K562 (cell line): ENCODE data around the gene CELSR3. TPM values are rescaled to one million over a fixed set of nuclear protein-coding genes. Genes with fewer than 3 reads are reported as not detected.

Source experiments
- ATF1 ChIP-seq, 2 experiments: fragments of 450-650 bp in 1 of 2; IDR thresholded peaks; 2 replicates each; pipeline ENCODE4 v1.6.1; 2016; ENCODE audit warnings: missing compliant biosample characterization in 1 of 2, missing genetic modification characterization in 1 of 2
- BRCA1 ChIP-seq, 2 experiments: fragments of 450-650 bp in 1 of 2; sonication (generic) in 1 of 2; formaldehyde crosslinking in 1 of 2; IDR thresholded peaks; 2 replicates each; pipeline versions ENCODE4 v1.5.0 to v1.6.1; 2017 to 2020; ENCODE audit warnings: mild to moderate bottlenecking in 1 of 2, missing genetic modification reagents in 1 of 2
- CREM ChIP-seq: IDR thresholded peaks from 2 replicates; pipeline ENCODE4 v1.6.1; 2014; ENCODE audit warnings: antibody characterized with exemption, low read depth
- FOXK2 ChIP-seq, 2 experiments: fragments of 450-650 bp; IDR thresholded peaks in 1 of 2; conservative IDR thresholded peaks in 1 of 2; 2 replicates each; pipeline ENCODE4 v1.6.1; 2016; ENCODE audit warnings: low read depth in 2 of 2, mild to moderate bottlenecking in 1 of 2
- L3MBTL2 ChIP-seq: fragments of 450-650 bp; IDR thresholded peaks from 2 replicates; pipeline ENCODE4 v1.6.1; 2016; ENCODE audit warnings: mild to moderate bottlenecking, moderate library complexity
- NKRF ChIP-seq: fragments of 450-650 bp; IDR thresholded peaks from 2 replicates; pipeline ENCODE4 v1.6.1; 2016; ENCODE audit warnings: borderline replicate concordance
- RBBP5 ChIP-seq: fragments of 200-600 bp; sonication (generic); IDR thresholded peaks from 2 replicates; pipeline ENCODE4 v1.6.1; 2012; ENCODE audit warnings: borderline replicate concordance, mild to moderate bottlenecking, low read length, control low read depth, inconsistent platforms; ENCODE audit not compliant: insufficient read depth, poor library complexity, severe bottlenecking
- REST ChIP-seq, 2 experiments: fragments of 450-650 bp; formaldehyde crosslinking in 1 of 2; IDR thresholded peaks; 2 replicates each; pipeline versions ENCODE4 v1.4.0 to v1.6.1; 2014 to 2020; ENCODE audit warnings: mild to moderate bottlenecking in 2 of 2, borderline replicate concordance in 1 of 2, low read depth in 1 of 2
- SIN3A ChIP-seq, 2 experiments: fragments of 150-350 bp in 1 of 2; IDR thresholded peaks; 2 replicates each; pipeline ENCODE4 v1.6.1; 2011 to 2016; ENCODE audit warnings: borderline replicate concordance in 2 of 2, low read depth in 2 of 2, low read length in 2 of 2, mild to moderate bottlenecking in 2 of 2, moderate library complexity in 2 of 2; ENCODE audit not compliant: control insufficient read depth in 1 of 2
- SMC3 ChIP-seq: conservative IDR thresholded peaks from 2 replicates; pipeline ENCODE4 v1.6.1; 2011; ENCODE audit warnings: low read depth, low read length, improper control_type of control experiment; ENCODE audit not compliant: insufficient read depth
- STAT5A ChIP-seq: IDR thresholded peaks from 2 replicates; pipeline ENCODE4 v1.6.1; 2012; ENCODE audit warnings: low read length, inconsistent platforms, borderline replicate concordance
- TCF3 ChIP-seq: sonication (generic); formaldehyde crosslinking; IDR thresholded peaks from 2 replicates; pipeline ENCODE4 v1.4.0; 2020; ENCODE audit warnings: mild to moderate bottlenecking, missing genetic modification reagents
- ZNF511 ChIP-seq: sonication (generic); formaldehyde crosslinking; IDR thresholded peaks from 2 replicates; pipeline ENCODE4 v1.8.0; 2022; ENCODE audit warnings: mild to moderate bottlenecking, missing genetic modification reagents
- polyA plus RNA-seq, 8 experiments: library from polyadenylated mRNA; depleted of rRNA in 4 of 8; stranded (reverse) in 5 of 8; unstranded in 3 of 8; fragments of >200 nt; fragmentation: Nextera tagmentation in 2 of 8; fragmentation: Illumina TruSeq in 1 of 8; extraction: Ambion mirVana in 2 of 8; extraction: Trizol in 1 of 8; gene quantifications; 2 replicates each; pipeline versions ENCODE4 v1.2.1 to v1.2.3, GENCODE V29; 2011 to 2014; ENCODE audit warnings: inconsistent platforms in 1 of 8, missing spikeins in 1 of 8
- total RNA-seq, 7 experiments: library from RNA; depleted of rRNA in 6 of 7; stranded (reverse); fragments of >200 nt in 6 of 7; fragmentation: Illumina TruSeq in 2 of 7; extraction: Trizol in 2 of 7; gene quantifications; 2 replicates each; pipeline versions ENCODE4 v1.2.1 to v1.2.3, GENCODE V29; 2011 to 2021; ENCODE audit warnings: low replicate concordance in 1 of 7

Gene CELSR3
- total and polyA plus RNA-seq, 9 of the 15 experiments (the other 6 are each of a cell fraction or from before 2014, with no cell fraction given): 0.10 to 2.7 (median 0.76) TPM

GRCh38 chr3:48609088-48610005 is 53.3 kb downstream of the CELSR3 start, which contains the start of gene UQCRC1 (continued):
- peak; percentile 54; the same call in 1 of the 2 replicates for TF ChIP-seq REST (IDR thresholded peaks at IDR 0.05; ENCODE audit: borderline replicate concordance)
- TF ChIP-seq REST (CRISPR knock-in tag; IDR thresholded peaks at IDR 0.05; ENCODE audit: low read depth): 0 out of 2 replicates have a peak, but pooled peaks have one; percentile 19
- no peak for TF ChIP-seq ATF1 (CRISPR knock-in tag; IDR thresholded peaks at IDR 0.05)
- 0 out of 2 replicates have a peak, but pooled peaks have one; percentile 21 for TF ChIP-seq ATF1 (tag; IDR thresholded peaks at IDR 0.05)
- peak in 1 of 2 experiments; percentile 61; a peak in 1 of 4 replicates for TF ChIP-seq SIN3A (IDR thresholded peaks at IDR 0.05; ENCODE audit: borderline replicate concordance in 2 of 2, control insufficient read depth in 1 of 2, low read depth in 2 of 2, low read length in 2 of 2)
- TF ChIP-seq FOXK2 (conservative IDR thresholded peaks at IDR 0.05 in 1 of 2, IDR thresholded peaks at IDR 0.05 in 1 of 2; ENCODE audit: low read depth in 2 of 2): peak; percentile 26 to 39; a peak in 2 of 4 replicates
- peak; percentile 65; the same call in 1 of the 2 replicates for TF ChIP-seq NKRF
- peak; percentile 49 for TF ChIP-seq CREM
- TF ChIP-seq STAT5A: no peak
- TF ChIP-seq L3MBTL2: 0 out of 2 replicates have a peak, but pooled peaks have one; percentile 16
- peak; percentile 24; the same call in 1 of the 2 replicates for TF ChIP-seq TCF3 (CRISPR knock-in tag)
- TF ChIP-seq BRCA1 (IDR thresholded peaks at IDR 0.05): no peak
- no peak for TF ChIP-seq BRCA1 (CRISPR knock-in tag; IDR thresholded peaks at IDR 0.05)
- peak; percentile 40; the same call in 1 of the 2 replicates for TF ChIP-seq ZNF511 (CRISPR knock-in tag)
- TF ChIP-seq SMC3: 0 out of 2 replicates have a peak, but pooled peaks have one; percentile 31
- TF ChIP-seq RBBP5: peak; percentile 97
